H1 (cell line): ENCODE results near the gene PROSER1. TPM values are rescaled to one million over a fixed set of nuclear protein-coding genes. Genes with fewer than 3 reads are reported as not detected.

Experiments
- RBBP5 ChIP-seq: IDR thresholded peaks from 2 replicates; pipeline ENCODE4 v1.7.1; 2012; ENCODE audit warnings: low read depth, mild to moderate bottlenecking, inconsistent platforms, low read length, moderate library complexity, borderline replicate concordance
- SIRT6 ChIP-seq: IDR thresholded peaks from one replicate; pipeline ENCODE4 v1.7.1; 2012; ENCODE audit warnings: low read length, inconsistent platforms
- SIX5 ChIP-seq: IDR thresholded peaks from 2 replicates; pipeline ENCODE4 v1.6.1; 2011; ENCODE audit warnings: mild to moderate bottlenecking, low read depth, low read length
- TEAD4 ChIP-seq: IDR thresholded peaks from 2 replicates; pipeline ENCODE4 v1.6.1; 2012; ENCODE audit warnings: low read depth, low read length, inconsistent platforms, mixed read lengths
- polyA plus RNA-seq, 7 experiments: library from polyadenylated mRNA; depleted of rRNA in 3 of 7; stranded (reverse) in 5 of 7; unstranded in 2 of 7; fragments of >200 nt in 5 of 7; fragments of 200-250 nt in 2 of 7; gene quantifications; 1 replicate in 5 of 7; 2 replicates in 1 of 7; 4 replicates in 1 of 7; pipeline versions ENCODE4 v1.2.1 to v1.2.3, GENCODE V29; 2011 to 2013; ENCODE audit warnings: missing spikeins in 2 of 7, mixed read lengths in 2 of 7
- total RNA-seq: library from RNA; stranded (reverse); fragmentation: NEBNext Ultra II Directional; extraction: Animal tissue kit (Norgen Biotek cat#: 25700); gene quantifications from 2 replicates; pipeline ENCODE4 v1.2.1, GENCODE V29; 2021
- TF ChIP-seq, protein P1 (sequence below): fragments of 300-600 bp; sonication (generic); IDR thresholded peaks from 2 replicates; pipeline ENCODE4 v1.7.1; 2012; ENCODE audit warnings: low read length, moderate library complexity, mild to moderate bottlenecking, inconsistent platforms; ENCODE audit not compliant: insufficient replicate concordance
- TF ChIP-seq, protein P2 (sequence below): IDR thresholded peaks from 2 replicates; pipeline ENCODE4 v1.6.1; 2012; ENCODE audit warnings: low read length, inconsistent platforms
- TF ChIP-seq, protein P3 (sequence below), 3 experiments: IDR thresholded peaks; 1 replicate in 2 of 3; 2 replicates in 1 of 3; pipeline versions ENCODE4 v1.5.1 to v1.6.1; 2011; ENCODE audit warnings: low read length in 3 of 3, mild to moderate bottlenecking in 3 of 3, inconsistent platforms in 2 of 3, low read depth in 1 of 3, moderate library complexity in 1 of 3; ENCODE audit not compliant: insufficient read depth in 1 of 3; ENCODE audit errors: control extremely low read depth in 1 of 3

Gene PROSER1
- total and polyA plus RNA-seq, 2 of the 8 experiments (the other 6 are each of a cell fraction or from before 2014, with no cell fraction given) = 99.2 to 116 TPM

DNA sequence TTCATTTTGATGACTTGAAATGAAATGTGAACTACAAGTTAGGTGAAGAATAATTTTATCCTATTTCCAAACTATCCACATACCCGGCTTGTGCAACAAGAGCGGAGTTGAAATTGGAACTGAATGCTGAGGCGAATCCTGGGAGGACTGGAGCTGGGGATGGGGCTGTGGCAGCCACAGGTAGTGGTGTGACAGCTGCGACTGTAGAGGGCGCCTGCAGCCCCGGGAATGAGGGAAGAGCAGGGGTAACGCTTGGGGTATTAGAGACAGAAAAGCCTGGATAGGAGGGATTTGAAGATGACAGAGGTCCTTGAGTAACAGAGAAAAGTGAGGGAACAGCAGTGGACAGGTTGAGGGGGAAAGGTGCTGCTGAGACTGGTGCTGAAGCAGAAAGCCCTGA, 25.3 kb downstream of the PROSER1 start (continued):
- TF ChIP-seq, protein P1, sequence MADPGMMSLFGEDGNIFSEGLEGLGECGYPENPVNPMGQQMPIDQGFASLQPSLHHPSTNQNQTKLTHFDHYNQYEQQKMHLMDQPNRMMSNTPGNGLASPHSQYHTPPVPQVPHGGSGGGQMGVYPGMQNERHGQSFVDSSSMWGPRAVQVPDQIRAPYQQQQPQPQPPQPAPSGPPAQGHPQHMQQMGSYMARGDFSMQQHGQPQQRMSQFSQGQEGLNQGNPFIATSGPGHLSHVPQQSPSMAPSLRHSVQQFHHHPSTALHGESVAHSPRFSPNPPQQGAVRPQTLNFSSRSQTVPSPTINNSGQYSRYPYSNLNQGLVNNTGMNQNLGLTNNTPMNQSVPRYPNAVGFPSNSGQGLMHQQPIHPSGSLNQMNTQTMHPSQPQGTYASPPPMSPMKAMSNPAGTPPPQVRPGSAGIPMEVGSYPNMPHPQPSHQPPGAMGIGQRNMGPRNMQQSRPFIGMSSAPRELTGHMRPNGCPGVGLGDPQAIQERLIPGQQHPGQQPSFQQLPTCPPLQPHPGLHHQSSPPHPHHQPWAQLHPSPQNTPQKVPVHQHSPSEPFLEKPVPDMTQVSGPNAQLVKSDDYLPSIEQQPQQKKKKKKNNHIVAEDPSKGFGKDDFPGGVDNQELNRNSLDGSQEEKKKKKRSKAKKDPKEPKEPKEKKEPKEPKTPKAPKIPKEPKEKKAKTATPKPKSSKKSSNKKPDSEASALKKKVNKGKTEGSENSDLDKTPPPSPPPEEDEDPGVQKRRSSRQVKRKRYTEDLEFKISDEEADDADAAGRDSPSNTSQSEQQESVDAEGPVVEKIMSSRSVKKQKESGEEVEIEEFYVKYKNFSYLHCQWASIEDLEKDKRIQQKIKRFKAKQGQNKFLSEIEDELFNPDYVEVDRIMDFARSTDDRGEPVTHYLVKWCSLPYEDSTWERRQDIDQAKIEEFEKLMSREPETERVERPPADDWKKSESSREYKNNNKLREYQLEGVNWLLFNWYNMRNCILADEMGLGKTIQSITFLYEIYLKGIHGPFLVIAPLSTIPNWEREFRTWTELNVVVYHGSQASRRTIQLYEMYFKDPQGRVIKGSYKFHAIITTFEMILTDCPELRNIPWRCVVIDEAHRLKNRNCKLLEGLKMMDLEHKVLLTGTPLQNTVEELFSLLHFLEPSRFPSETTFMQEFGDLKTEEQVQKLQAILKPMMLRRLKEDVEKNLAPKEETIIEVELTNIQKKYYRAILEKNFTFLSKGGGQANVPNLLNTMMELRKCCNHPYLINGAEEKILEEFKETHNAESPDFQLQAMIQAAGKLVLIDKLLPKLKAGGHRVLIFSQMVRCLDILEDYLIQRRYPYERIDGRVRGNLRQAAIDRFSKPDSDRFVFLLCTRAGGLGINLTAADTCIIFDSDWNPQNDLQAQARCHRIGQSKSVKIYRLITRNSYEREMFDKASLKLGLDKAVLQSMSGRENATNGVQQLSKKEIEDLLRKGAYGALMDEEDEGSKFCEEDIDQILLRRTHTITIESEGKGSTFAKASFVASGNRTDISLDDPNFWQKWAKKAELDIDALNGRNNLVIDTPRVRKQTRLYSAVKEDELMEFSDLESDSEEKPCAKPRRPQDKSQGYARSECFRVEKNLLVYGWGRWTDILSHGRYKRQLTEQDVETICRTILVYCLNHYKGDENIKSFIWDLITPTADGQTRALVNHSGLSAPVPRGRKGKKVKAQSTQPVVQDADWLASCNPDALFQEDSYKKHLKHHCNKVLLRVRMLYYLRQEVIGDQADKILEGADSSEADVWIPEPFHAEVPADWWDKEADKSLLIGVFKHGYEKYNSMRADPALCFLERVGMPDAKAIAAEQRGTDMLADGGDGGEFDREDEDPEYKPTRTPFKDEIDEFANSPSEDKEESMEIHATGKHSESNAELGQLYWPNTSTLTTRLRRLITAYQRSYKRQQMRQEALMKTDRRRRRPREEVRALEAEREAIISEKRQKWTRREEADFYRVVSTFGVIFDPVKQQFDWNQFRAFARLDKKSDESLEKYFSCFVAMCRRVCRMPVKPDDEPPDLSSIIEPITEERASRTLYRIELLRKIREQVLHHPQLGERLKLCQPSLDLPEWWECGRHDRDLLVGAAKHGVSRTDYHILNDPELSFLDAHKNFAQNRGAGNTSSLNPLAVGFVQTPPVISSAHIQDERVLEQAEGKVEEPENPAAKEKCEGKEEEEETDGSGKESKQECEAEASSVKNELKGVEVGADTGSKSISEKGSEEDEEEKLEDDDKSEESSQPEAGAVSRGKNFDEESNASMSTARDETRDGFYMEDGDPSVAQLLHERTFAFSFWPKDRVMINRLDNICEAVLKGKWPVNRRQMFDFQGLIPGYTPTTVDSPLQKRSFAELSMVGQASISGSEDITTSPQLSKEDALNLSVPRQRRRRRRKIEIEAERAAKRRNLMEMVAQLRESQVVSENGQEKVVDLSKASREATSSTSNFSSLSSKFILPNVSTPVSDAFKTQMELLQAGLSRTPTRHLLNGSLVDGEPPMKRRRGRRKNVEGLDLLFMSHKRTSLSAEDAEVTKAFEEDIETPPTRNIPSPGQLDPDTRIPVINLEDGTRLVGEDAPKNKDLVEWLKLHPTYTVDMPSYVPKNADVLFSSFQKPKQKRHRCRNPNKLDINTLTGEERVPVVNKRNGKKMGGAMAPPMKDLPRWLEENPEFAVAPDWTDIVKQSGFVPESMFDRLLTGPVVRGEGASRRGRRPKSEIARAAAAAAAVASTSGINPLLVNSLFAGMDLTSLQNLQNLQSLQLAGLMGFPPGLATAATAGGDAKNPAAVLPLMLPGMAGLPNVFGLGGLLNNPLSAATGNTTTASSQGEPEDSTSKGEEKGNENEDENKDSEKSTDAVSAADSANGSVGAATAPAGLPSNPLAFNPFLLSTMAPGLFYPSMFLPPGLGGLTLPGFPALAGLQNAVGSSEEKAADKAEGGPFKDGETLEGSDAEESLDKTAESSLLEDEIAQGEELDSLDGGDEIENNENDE = no peak
- TF ChIP-seq, protein P2, sequence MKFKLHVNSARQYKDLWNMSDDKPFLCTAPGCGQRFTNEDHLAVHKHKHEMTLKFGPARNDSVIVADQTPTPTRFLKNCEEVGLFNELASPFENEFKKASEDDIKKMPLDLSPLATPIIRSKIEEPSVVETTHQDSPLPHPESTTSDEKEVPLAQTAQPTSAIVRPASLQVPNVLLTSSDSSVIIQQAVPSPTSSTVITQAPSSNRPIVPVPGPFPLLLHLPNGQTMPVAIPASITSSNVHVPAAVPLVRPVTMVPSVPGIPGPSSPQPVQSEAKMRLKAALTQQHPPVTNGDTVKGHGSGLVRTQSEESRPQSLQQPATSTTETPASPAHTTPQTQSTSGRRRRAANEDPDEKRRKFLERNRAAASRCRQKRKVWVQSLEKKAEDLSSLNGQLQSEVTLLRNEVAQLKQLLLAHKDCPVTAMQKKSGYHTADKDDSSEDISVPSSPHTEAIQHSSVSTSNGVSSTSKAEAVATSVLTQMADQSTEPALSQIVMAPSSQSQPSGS = no peak
- TF ChIP-seq SIRT6 = no peak
- TF ChIP-seq RBBP5 = no peak
- TF ChIP-seq SIX5 = no peak
- 0 out of 2 replicates have a peak, but pooled peaks have one; percentile 53 for TF ChIP-seq TEAD4
- TF ChIP-seq, protein P3, sequence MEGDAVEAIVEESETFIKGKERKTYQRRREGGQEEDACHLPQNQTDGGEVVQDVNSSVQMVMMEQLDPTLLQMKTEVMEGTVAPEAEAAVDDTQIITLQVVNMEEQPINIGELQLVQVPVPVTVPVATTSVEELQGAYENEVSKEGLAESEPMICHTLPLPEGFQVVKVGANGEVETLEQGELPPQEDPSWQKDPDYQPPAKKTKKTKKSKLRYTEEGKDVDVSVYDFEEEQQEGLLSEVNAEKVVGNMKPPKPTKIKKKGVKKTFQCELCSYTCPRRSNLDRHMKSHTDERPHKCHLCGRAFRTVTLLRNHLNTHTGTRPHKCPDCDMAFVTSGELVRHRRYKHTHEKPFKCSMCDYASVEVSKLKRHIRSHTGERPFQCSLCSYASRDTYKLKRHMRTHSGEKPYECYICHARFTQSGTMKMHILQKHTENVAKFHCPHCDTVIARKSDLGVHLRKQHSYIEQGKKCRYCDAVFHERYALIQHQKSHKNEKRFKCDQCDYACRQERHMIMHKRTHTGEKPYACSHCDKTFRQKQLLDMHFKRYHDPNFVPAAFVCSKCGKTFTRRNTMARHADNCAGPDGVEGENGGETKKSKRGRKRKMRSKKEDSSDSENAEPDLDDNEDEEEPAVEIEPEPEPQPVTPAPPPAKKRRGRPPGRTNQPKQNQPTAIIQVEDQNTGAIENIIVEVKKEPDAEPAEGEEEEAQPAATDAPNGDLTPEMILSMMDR (IDR thresholded peaks at IDR 0.05; ENCODE audit: control extremely low read depth in 1 of 3, insufficient read depth in 1 of 3, low read depth in 1 of 3, low read length in 3 of 3) = peak; percentile 69 to 83 (median 76)
